Mucosa of descending colon (tissue), 3 donors: ENCODE measurements around the gene BAG5. TPM values are rescaled to one million over a fixed set of nuclear protein-coding genes. Genes with fewer than 3 reads are reported as not detected.
A peak's percentile ranks its signal among the peaks of the same experiment; 100 is the strongest.
"Not testable (repeated sequence)": the region's sequence is repeated elsewhere in the genome, so short reads cannot be mapped to it uniquely, and the experiment has no call there.

Experiments
- ATAC-seq: fragments of 200-7000 bp; cut with Tn5 transposase; one replicate; pipeline ENCODE4 v1.9.1; 2020; ENCODE audit warnings: mild to moderate bottlenecking, moderate library complexity
- DNase-seq, 3 donors: peaks; one replicate each; pipeline ENCODE4 v3.0.0-alpha.2; 2020
- H3K36me3 ChIP-seq: fragments of 200-600 bp; one replicate; pipeline ENCODE4 v1.8.0; 2021; ENCODE audit warnings: low read depth, mild to moderate bottlenecking
- H3K4me1 ChIP-seq: fragments of 200-600 bp; one replicate; pipeline ENCODE4 v1.8.0; 2021; ENCODE audit warnings: low read depth, mild to moderate bottlenecking
- H3K4me3 ChIP-seq: fragments of 200-600 bp; one replicate; pipeline ENCODE4 v1.8.0; 2021; ENCODE audit warnings: mild to moderate bottlenecking
- H3K9me3 ChIP-seq: fragments of 200-600 bp; one replicate; pipeline ENCODE4 v1.8.0; 2021; ENCODE audit warnings: mild to moderate bottlenecking
- CTCF ChIP-seq: fragments of 200-600 bp; IDR thresholded peaks from one replicate; pipeline ENCODE4 v1.8.0; 2022; ENCODE audit warnings: antibody characterized with exemption, mild to moderate bottlenecking
- intact Hi-C, 2 donors: fragments of 100-400 bp; cut with DNase I in 1 of 2; cut with micrococcal nuclease in 1 of 2; formaldehyde crosslinking; loops; one replicate each; pipeline versions ENCODE4 v1.11.0 to v1.11.1; 2022; cut with DNase I, micrococcal nuclease
- total RNA-seq, 3 donors: library from RNA; stranded (reverse); fragmentation: NEBNext Ultra II Directional in 2 of 3; extraction: Animal tissue kit (Norgen Biotek cat#: 25700) in 2 of 3; gene quantifications; one replicate each; pipeline versions ENCODE4 v1.2.1 to v1.2.4, GENCODE V29; 2021 to 2023
- donor health status: DM: no; HTN: no; CAD: no; lungs with moderate emphysema.
- donor health status: DM: no; HTN: no; CAD: no.
- donor health status: DM: no; HTN: yes; CAD: no.

The BAG5 gene
- total RNA-seq, 3 donors from 2014 or later, result 26.1 to 29.9 (median 28.0) TPM

GRCh38 chr14:103528146-103528586, 34.3 kb downstream of the BAG5 start:
- H3K4me1 ChIP-seq, result peaks cover 48% of the 10 kb centered on the region
- no peaks in the 10 kb centered on the region for H3K9me3 ChIP-seq
- ATAC-seq, result peak; percentile 66
- no peaks in the 10 kb centered on the region for H3K36me3 ChIP-seq
- peak in 2 of 3 donors; percentile 66 to 75 for DNase-seq
- TF ChIP-seq CTCF, result no peak
- intact Hi-C loops, result no loop called here
- peak overlapping the region; percentile 68 for H3K4me3 ChIP-seq

- peak; percentile 1 for ATAC-seq
- DNase-seq, result peak in 1 of 3 donors; percentile 40
- no peaks in the 10 kb centered on the region for H3K9me3 ChIP-seq
- intact Hi-C loops, result no loop called here
- TF ChIP-seq CTCF, result no peak
- H3K36me3 ChIP-seq, result no peaks in the 10 kb centered on the region
- H3K4me1 ChIP-seq, result peaks cover 52% of the 10 kb centered on the region
- no peak overlapping the region for H3K4me3 ChIP-seq
These were observed 34.9 kb downstream of the BAG5 start for GRCh38 chr14:103527408-103528145.

GRCh38 chr14:103526914-103527248, 35.6 kb downstream of the BAG5 start:
- DNase-seq, result no peak
- TF ChIP-seq CTCF, result no peak
- no peak overlapping the region for H3K4me3 ChIP-seq
- no peaks in the 10 kb centered on the region for H3K9me3 ChIP-seq
- peaks cover 52% of the 10 kb centered on the region for H3K4me1 ChIP-seq
- no peaks in the 10 kb centered on the region for H3K36me3 ChIP-seq
- no peak for ATAC-seq
- intact Hi-C loops, result no loop called here

- H3K4me1 ChIP-seq, result peaks cover 52% of the 10 kb centered on the region
- intact Hi-C loops, result no loop called here
- no peaks in the 10 kb centered on the region for H3K36me3 ChIP-seq
- DNase-seq, result peak in 2 of 3 donors; percentile 63 to 69
- no peak for TF ChIP-seq CTCF
- peak; percentile 31 for ATAC-seq
- H3K4me3 ChIP-seq, result no peak overlapping the region
- H3K9me3 ChIP-seq, result no peaks in the 10 kb centered on the region
These were observed 36.1 kb downstream of the BAG5 start for GRCh38 chr14:103526247-103526913.

GRCh38 chr14:103525430-103526246, 36.8 kb downstream of the BAG5 start:
- intact Hi-C loops, ATAC-seq, H3K4me3 ChIP-seq, H3K36me3 ChIP-seq, H3K9me3 ChIP-seq: not testable (repeated sequence)
- peaks cover 54% of the 10 kb centered on the region for H3K4me1 ChIP-seq
- DNase-seq, result peak; percentile 48 to 64 (median 61)
